ENCODE measurements around the gene TMEM108. TPM values are rescaled to one million over a fixed set of nuclear protein-coding genes. Genes with fewer than 3 reads are reported as not detected.

The TMEM108 gene
- total RNA-seq, 1 donor from 2014 or later, result not detected

GRCh38 chr3:133383741-133384140, 345.6 kb downstream of the TMEM108 start:
- DNase-seq (ENCODE audit: low read depth in 2 of 2), result no peak

- DNase-seq (ENCODE audit: low read depth in 2 of 2), result peak; percentile 49 to 75
Measured at GRCh38 chr3:133384331-133385027, 346.3 kb downstream of the TMEM108 start.

DNA sequence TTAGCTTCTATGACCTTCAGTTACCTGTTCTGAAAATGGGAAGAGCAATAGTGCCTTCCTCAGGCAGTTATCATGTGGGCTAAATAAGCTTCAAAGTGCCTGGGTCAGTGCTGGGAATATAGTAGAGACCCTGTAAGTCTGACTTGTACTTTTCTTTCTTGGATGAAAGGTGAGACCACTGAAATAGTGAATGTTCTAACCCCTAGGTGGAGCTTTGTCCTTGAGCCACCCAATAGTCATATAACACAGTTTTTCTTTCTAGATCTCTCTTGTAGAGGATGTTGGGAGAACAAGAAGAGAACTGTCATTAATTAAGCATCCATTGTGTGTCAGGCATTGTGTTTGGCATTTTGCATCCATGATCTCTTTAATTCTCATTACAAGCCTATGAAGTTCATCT, 348.7 kb downstream of the TMEM108 start:
- no peak for DNase-seq (ENCODE audit: low read depth in 2 of 2)

- DNase-seq (ENCODE audit: low read depth in 2 of 2), result no peak
Measured at GRCh38 chr3:133387341-133387740, 349.1 kb downstream of the TMEM108 start.

GRCh38 chr3:133388696-133389395, 350.7 kb downstream of the TMEM108 start:
- DNase-seq (ENCODE audit: low read depth in 2 of 2), result no peak

GRCh38 chr3:133390715-133391114, 352.5 kb downstream of the TMEM108 start:
- no peak for DNase-seq (ENCODE audit: low read depth in 2 of 2)

DNA sequence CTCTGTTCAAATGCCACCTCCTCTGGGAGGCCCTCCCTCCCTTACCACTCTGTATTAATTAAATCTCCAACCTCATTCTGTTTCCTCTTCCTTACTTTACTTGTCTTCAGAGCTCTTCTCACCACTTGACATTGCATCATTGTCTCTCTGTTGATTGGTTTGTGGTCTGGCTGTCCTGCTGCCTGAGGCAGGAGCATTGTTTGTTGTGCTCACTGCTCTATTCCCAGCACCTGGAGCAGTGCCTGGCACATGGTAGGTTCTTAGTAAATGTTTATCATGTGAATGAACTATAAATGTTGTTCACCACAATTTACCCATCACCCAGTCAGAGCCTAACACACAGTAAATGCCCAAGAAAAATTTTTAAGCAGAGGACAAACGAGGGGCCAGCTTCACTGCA, 355.0 kb downstream of the TMEM108 start:
- DNase-seq (ENCODE audit: low read depth in 2 of 2), result no peak

DNA sequence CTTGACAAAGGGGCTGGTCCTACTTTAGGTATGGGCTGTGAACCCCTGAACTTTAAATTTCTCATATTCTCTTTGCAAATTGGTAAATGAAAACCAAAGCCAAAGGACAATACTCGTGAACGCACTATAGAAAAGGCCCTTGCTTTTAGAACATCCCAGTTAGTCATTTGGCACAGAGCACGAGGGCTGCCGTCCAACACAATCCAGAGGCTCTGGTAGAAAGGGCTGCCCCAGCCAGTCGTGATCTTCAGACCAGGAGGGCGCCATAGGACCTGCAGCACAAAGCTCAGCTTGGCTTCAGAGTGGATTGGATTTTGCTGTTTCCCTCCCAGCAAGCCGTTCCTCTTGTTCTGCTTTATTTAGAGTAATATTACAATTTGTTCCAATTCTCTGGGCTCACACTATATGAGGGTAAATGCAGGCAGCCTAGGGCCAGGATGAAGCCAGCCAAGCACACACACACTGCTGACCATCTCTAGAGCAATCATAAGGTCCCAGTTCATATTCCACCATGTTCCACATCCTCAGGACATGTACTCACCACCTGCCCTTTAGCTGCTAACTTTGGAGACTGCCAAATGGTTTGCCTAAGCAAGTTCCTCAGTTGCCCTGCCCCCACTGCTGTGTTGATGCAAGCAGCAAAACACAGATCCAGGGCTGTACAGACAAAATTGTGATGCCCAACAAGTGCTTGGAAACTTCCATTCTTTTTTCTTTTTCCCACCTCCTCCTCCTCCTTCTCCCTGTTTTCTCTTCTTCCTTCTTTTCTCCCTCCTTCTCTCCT, 355.7 kb downstream of the TMEM108 start:
- DNase-seq (ENCODE audit: low read depth in 2 of 2), result no peak

- DNase-seq (ENCODE audit: low read depth in 2 of 2), result peak in 1 of 2 donors; percentile 11
Measured at GRCh38 chr3:133394561-133395311, 356.5 kb downstream of the TMEM108 start.

GRCh38 chr3:133396906-133397305, 358.7 kb downstream of the TMEM108 start:
- no peak for DNase-seq (ENCODE audit: low read depth in 2 of 2)

GRCh38 chr3:133400006-133400515, 361.9 kb downstream of the TMEM108 start, which contains the start of gene BFSP2:
BFSP2 (plus strand) TSS chr3:133400056; CDS start chr3:133400084, 28 bp downstream.
- DNase-seq (ENCODE audit: low read depth in 2 of 2), result no peak

DNA sequence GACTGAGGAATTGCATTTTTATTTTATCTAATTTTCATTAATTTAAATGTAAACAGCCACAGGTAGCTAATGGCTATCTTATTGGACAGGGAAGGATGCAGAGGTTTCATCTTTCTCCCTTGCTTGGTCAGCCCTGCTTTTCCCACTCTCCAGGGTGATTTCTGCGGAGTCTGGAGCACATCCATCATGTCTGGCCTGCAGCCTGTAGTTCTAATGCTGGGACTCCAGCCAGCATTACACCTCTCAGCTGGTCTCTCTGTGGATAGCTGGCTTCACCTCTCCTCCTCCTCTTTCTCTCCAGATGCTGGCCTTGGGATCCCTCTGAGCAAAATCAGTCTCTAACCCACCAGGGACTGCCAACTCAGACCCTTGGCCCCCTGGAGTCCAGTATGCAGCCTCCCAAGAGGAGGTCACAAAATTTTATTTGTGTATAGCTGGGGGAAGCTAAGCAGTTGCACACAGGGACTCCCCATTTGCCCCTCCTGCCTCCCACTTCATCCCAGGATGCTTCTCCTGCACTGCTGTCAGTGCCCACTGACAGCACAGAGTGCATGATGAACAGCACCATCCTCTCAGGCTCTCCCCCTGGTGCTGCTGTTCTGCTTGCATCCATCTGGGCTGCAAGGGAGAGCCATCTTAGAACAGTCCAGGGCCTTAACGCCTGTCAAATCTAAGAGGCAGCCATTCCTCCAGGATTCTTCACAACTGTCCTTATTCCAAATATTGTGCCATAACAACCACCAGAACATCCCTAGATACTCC, 363.4 kb downstream of the TMEM108 start:
- no peak for DNase-seq (ENCODE audit: low read depth in 2 of 2)

- no peak for DNase-seq (ENCODE audit: low read depth in 2 of 2)
Measured at GRCh38 chr3:133404920-133405319, 366.7 kb downstream of the TMEM108 start.

GRCh38 chr3:133408366-133408765, 370.2 kb downstream of the TMEM108 start:
- DNase-seq (ENCODE audit: low read depth in 2 of 2), result no peak

GRCh38 chr3:133408961-133409360, 370.8 kb downstream of the TMEM108 start:
- DNase-seq (ENCODE audit: low read depth in 2 of 2), result no peak

DNA sequence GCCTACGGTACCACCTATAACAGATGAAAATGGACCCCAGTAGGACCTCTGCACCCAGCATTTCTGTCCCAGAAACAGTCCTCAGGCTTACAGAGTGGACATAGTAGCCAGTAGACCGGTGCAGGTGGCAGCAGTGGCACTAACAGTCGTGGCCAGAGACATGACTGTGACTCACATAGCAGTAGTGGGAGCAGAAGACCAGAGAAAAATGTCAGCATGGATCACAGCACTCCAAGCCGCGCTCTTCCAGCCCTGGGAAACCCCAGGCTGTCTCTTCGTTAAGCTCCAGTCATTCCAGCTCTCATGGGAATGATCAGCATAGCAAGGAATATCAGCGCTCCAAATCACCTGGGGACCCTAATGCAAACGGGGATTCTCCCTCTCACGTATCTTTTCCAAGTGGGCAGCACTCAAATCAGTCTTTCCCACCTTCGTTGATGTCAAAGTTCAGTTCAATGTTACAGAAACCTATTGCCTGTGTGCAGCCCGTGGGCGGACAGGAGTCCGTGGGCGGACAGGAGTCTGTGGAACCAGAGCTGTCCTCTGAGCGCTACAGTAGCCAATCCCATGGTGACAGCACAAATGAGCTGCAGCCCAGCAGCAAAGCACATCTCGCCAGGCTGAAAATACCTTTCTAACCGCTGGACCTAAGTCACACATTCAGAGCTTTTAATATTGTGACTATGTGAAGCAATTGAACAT, 372.2 kb downstream of the TMEM108 start:
- no peak for DNase-seq (ENCODE audit: low read depth in 2 of 2)

DNA sequence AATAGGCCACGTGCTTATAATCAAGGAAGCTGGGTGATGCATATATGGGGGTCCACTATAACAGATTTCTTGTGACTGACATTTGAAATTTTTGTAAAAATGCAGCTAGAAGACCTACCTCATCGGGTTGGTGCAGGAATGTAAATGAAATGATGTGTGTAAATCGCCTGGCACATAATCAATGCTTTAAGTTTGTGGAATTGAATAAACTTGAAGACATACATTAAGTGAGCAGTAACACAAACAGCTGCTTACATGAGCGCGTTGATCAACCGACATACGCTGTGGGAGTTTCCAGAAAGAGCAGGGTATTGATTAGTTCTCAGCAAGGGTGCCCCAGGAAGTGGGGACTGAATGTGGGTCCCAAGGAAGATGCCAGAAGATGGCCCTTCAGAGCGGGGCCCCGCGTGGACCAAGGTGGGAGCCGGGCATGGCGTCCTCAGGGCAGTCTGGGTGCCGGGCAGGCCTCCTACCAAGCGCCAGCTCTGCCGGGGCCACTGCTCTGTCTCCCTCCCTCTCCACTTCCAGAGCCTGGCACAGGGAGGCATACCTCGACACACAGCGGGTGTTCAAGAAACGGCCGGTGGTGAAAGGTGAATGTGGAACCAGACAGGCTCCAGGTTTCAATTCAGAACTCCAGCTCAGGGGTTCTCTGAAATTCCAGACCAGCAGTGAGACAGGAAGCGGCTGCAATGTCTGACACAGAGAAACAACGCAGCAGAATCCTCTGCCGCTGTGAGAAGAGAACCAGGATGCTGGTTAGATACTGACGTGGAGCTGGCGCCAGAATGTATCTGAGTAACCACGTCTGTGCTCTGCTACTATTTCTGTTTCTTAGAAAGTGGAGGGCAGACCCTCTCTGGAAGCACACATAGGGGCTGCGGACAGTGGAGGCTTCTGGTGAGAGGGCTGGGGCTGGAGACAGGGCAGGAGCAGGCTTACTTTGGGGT, 374.3 kb downstream of the TMEM108 start:
- peak in 1 of 2 donors; percentile 26 for DNase-seq (ENCODE audit: low read depth in 2 of 2)

DNA sequence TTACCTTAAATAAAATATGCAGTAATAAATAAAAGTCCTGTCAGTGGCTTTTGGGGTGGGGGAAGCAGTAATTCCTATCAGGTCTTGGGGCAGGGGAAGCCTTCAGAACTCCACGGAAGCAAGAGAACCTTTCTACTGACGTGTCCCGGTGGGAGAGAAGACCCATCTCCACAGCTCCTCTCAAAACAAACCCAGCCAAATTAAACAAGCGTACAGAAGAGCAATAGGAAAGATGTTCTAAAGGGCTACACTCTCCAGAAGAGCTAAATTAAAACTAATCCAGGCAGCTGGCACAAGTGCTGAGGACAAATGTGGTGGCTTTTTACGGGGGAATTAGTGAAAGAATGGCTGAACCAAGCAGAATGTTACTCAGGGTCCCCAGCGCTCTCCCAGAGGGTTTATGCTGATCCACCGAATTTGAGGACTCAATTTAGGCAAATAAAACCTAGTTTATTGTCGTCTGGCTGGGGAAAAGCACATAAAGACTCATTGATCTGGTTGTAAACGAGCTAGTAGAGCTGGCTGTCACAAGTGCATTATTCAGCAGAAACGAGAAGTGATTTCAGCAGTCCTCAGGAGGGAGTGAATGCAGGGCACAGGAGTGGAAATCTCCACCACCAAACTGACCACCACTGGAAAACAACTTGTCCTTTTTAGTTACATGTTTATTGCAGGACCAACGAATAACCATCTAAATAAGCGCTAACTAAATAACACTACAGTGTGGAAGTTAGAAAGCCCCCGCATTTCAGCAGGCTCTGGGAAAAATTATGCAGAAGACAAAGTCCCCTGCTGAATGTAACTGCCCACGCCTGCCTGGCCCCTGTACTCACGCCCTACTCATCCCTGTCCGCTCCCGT, 375.2 kb downstream of the TMEM108 start:
- DNase-seq (ENCODE audit: low read depth in 2 of 2), result peak in 1 of 2 donors; percentile 12

Data from dermis microvascular lymphatic vessel endothelial cell (primary cell).